ENCODE data around the gene ANK3.

The ANK3 gene

GRCh38 chr10:60138842-60139241, 250.8 kb downstream of the ANK3 start:
- ChIA-PET CTCF (no interaction called here), POLR2A (ENCODE audit: low non-redundant PET) (no interaction called here)
- TF ChIP-seq CTCF (conservative IDR thresholded peaks at IDR 0.05; ENCODE audit: low read depth), result no peak
- H3K27ac ChIP-seq, result no peak overlapping the region
- DNase-seq (ENCODE audit: low spot score), result no peak

GRCh38 chr10:60138026-60138425, 251.6 kb downstream of the ANK3 start:
- no peak for DNase-seq (ENCODE audit: low spot score)
- CTCF ChIA-PET, result no interaction called here
- POLR2A ChIA-PET (ENCODE audit: low non-redundant PET), result no interaction called here
- no peak overlapping the region for H3K27ac ChIP-seq
- TF ChIP-seq CTCF (conservative IDR thresholded peaks at IDR 0.05; ENCODE audit: low read depth), result no peak

- POLR2A ChIA-PET (ENCODE audit: low non-redundant PET), result no interaction called here
These were observed 252.2 kb downstream of the ANK3 start for GRCh38 chr10:60137292-60137992.

GRCh38 chr10:60135020-60135419, 254.7 kb downstream of the ANK3 start:
- ChIA-PET POLR2A (ENCODE audit: low non-redundant PET) (no interaction called here), CTCF (no interaction called here)
- no peak overlapping the region for H3K27ac ChIP-seq
- no peak for TF ChIP-seq CTCF (conservative IDR thresholded peaks at IDR 0.05; ENCODE audit: low read depth)
- DNase-seq (ENCODE audit: low spot score), result no peak

More at GRCh38 chr10:60137292-60137992, 252.2 kb downstream of the ANK3 start:
- H3K27ac ChIP-seq, result no peak overlapping the region
- no peak for TF ChIP-seq CTCF (conservative IDR thresholded peaks at IDR 0.05; ENCODE audit: low read depth)
- DNase-seq (ENCODE audit: low spot score), result no peak
- CTCF ChIA-PET, result no interaction called here

GRCh38 chr10:60134548-60134947, 255.1 kb downstream of the ANK3 start:
- DNase-seq (ENCODE audit: low spot score), result no peak
- POLR2A ChIA-PET (ENCODE audit: low non-redundant PET), result no interaction called here
- H3K27ac ChIP-seq, result no peak overlapping the region
- TF ChIP-seq CTCF (conservative IDR thresholded peaks at IDR 0.05; ENCODE audit: low read depth), result no peak
- CTCF ChIA-PET, result no interaction called here

- ChIA-PET POLR2A (ENCODE audit: low non-redundant PET) (no interaction called here), CTCF (no interaction called here)
- DNase-seq (ENCODE audit: low spot score), result no peak
- no peak for TF ChIP-seq CTCF (conservative IDR thresholded peaks at IDR 0.05; ENCODE audit: low read depth)
- H3K27ac ChIP-seq, result peak overlapping the region; percentile 53
These were observed 259.5 kb downstream of the ANK3 start for GRCh38 chr10:60130130-60130579.

Measured in RWPE1 (cell line).